Stimulated activated CD8-positive, alpha-beta memory T cell treated with anti-CD3 and anti-CD28 coated beads, Interleukin-2, amount 100 ng/mL, for 48 hours (primary cell): Measurements from ENCODE around the gene KCNG3.

Source experiments
- DNase-seq, 2 donors: peaks; one replicate each; pipeline ENCODE4 v3.0.0-alpha.2; 2020; ENCODE audit warnings: low read depth in 2 of 2

The KCNG3 gene

DNA sequence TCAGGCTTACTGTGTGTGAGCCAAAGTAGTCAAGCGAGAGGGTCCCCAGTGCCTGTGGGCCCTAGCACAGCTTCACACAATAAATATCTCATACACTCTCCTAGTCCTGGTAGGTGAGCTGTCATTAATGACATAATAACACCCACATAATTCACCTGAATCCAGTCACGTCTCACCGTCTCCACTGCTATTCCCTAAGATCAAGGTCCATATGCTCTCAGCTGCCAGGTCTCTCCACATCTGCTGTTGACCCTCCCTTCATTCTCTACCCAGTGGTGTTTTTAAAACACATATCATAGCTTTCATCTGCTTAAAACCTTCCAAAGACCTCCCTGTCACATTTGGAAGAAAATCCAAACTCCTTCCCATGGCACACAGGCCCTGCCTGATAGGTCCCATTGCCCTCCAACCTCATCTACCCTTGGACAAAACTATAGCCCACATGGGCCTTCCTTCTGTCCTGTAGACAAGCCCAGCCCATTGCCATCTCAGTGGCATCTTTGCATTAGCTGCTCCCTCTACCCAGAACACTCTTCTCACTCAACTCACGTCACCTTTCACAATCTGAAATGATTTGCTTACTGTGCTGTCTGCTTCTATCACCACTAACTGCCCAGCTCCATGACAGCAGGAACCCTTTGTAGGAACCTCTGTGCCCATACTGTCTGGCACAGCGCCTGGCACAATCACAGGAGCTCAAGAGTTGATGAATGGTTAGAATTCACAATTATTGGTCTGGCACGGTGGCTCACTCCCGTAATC, 7.5 kb downstream of the KCNG3 start:
- DNase-seq: no peak

DNA sequence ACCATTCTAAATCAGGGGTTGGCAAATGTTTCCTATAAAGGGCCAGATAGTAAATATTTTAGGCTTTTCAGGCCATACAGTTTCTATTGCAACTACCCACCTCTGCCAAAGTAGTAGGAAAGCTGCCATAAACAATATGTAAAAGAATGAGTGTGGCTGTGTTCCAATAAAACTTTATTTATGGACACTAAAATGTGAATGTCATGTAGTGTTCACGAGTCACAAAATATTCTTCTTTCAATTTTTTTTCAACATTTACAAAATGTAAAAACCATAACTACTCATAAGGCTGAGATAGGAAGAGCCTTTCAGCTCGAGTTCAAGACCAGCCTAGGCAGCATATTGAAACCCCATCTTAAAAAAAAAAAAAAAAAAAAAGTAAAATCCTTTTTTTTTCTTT, 13.4 kb downstream of the KCNG3 start:
- DNase-seq: no peak

DNA sequence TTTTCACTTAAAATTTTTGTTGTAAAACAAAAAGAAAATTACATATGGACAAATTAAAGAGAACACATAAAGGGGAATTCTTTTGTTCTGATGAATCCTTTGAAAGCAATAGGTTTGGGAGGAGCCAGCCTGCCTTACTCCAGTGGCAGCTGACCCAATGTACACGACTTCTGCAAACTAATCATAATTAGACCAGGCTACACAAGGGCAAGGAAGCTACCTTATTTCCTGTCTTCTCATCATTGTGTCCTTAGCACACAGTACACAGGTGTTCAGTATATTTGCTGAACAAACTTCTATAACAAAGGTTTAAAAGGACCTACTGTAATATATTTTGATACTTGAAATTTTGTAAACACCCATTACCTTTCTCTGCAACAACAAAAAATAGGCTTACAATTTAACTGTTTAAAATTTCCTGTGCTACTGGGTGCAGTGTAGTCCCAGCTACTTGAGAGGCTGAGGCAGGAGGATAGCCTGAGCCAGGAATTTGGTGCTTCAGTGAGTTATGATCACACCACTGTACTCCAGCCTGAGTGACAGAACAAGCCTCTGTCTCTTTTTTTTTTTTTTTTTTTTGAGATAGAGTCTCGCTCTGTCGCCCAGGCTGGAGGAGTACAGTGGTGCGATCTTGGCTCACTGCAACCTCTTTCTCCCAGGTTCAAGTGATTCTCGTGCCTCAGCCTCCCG, 18.9 kb downstream of the KCNG3 start:
- DNase-seq: no peak

DNA sequence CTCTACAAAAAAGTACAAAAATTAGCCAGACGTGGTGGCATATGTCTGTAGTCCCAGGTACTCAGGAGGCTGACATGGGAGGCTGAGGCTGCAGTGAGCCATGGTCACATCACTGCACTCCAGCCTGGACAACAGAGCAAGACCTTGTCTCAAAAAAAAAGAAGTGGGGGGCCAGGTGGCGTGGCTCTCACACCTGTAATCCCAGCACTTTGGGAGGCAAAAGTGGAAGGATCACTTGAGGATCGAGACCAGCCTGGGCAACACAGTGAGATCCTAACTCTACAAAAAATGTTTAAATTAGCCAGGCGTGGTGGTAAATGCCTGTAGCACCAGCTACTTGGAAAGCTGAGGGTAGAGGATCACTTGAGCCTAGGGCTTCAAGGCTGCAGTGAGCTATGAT, 23.1 kb downstream of the KCNG3 start:
- no peak for DNase-seq

GRCh38 chr2:42464631-42465030, 29.2 kb downstream of the KCNG3 start:
- DNase-seq: no peak

DNA sequence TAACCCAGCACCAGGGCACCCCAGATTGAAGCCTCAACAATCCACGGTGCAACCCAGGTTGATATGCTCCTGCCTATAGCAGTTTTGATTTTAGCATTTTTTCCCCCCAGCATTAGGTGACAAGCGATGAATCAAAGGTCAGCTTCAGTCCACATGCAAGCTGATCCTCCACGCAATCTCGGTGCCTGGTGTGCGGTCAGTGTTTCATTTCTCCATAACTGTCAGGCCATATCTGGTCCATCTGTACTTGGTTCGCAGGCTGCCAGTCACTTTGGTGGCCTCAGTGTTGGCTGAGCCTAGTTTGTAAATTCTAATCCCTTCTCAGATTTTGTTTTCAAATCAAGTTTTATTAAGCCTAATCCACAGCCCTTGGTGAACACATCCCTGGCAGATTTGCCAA, 30.2 kb downstream of the KCNG3 start:
- DNase-seq: no peak

- no peak for DNase-seq
Measured at GRCh38 chr2:42459296-42459695, 34.5 kb downstream of the KCNG3 start.

DNA sequence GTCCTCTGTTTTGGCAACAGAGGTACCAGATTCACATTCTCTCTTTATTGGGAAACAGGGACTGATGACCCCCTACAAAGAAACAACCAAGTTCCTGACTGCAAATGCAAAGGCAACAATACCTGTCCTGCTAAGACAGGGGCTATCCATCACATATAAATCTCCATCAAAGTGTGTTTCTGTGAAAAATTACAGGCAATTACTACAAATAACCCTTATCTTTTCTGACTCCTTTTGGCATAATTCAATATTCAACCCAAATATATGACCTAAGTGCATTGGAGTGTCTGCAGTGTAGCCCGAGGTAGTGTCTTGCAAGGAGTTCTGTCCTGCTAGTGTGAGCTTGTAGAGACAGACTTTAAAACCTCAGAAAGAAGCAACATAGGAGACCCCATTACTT, 35.4 kb downstream of the KCNG3 start:
- DNase-seq: no peak

GRCh38 chr2:42457011-42457410, 36.8 kb downstream of the KCNG3 start:
- DNase-seq: no peak

DNA sequence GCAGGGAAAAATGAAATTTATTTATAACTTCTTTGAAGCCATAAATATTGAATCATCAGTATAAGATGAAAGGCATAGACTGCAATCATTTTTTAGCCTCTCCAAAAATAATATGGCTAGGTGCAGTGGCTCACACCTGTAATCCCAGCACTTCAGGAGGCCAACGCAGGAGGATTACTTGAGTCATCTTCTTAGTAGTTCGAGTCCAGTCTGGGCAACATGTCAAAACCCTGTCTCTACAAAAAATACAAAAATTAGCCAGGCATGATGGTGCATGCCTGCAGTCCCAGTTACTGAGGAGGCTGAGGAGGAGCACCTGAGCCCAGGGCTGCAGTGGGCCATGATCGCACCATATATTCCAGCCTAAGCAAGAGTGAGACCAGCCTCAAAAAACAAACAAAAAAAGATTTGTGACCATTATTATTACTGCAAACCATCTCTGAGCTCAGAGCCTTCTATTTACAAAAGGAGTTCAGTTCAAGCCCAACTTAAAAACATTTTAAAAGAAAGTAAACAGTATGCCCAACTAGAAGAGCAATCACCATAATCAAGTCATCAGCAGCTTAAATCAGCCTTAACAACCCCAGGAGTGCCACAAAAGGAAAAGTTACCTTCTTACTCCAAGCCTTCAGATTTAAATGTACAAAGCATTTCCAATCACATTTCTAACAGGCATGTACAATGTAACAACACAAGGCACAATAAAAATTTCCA, 37.5 kb downstream of the KCNG3 start:
- no peak for DNase-seq

DNA sequence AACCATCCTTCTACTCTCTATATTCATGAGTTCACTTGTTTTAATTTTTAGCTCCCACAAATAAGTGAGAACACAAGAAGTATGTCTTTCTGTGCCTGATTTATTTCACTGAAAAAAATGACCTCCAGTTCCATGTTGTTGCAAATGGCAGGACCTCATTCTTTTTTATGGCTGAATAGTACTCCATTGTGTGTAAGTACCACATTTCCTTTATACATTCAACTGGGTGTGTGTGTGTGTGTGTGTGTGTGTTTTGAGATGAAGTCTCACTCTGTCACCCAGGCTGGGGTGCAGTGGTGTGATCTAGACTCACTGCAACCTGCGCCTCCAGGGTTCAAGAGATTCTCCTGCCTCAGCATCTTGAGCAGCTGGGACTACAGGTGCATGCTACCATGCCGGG, 41.2 kb downstream of the KCNG3 start:
- no peak for DNase-seq

DNA sequence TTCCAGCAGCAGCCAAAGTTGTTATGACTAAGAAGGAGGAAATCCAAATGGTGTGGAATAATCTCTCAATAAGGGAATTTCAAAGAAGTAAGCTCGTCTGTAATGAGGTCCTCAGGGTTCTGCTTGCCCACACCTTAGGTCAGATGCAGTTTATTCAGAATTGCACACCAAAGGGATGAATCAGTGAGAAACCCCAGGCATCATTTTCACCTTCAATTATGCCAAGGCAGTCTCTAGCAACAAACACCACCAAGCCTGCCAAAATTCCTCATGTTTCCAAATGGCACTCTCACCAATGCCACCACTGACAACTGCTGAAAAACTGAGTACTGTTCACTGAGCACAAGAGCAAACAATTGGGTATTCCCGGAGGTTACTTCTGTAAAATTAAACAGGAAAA, 43.6 kb downstream of the KCNG3 start:
- no peak for DNase-seq

DNA sequence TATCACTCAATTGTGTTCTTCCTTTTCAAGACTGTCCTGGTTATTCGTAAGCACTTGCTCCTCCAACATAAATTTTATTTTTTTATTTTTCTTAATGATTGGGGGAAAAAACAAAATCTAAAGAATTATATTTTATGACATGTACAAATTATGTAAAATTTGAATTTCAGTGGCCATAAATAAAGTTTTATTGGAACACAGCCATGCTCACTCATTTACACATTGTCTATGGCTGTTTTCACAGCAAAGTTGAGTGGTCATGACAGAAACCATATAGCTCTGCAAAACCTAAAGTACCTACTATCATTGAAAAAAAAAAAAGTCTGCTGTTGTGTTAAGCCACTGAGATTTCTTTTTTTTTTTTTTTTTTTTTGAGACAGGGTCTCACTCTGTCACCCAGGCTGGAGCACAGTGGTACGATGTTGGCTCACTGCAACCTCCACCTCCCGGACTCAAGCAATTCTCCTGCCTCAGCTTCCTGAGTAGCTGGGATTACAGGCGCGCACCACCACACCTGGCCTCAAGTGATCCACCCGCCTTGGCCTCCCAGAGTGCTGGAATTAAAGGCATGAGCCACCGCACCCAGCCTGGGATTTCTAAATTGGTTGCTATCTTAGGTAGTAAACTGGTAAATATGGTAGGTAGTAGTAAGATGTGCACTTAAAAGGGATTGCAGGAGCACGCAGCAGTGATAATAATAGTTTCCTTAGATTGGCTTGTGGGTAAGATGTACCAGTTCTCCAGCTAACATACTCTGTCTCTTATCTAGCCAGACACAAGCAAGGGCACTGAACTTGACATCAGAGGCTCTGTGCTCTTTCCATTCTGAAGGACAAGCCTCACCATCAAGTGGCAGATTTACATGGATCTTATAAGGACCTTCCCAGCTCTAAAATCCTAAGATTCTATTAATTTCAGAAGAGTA, 44.4 kb downstream of the KCNG3 start:
- no peak for DNase-seq

- DNase-seq: no peak
Measured at GRCh38 chr2:42448163-42448562, 45.6 kb downstream of the KCNG3 start.

DNA sequence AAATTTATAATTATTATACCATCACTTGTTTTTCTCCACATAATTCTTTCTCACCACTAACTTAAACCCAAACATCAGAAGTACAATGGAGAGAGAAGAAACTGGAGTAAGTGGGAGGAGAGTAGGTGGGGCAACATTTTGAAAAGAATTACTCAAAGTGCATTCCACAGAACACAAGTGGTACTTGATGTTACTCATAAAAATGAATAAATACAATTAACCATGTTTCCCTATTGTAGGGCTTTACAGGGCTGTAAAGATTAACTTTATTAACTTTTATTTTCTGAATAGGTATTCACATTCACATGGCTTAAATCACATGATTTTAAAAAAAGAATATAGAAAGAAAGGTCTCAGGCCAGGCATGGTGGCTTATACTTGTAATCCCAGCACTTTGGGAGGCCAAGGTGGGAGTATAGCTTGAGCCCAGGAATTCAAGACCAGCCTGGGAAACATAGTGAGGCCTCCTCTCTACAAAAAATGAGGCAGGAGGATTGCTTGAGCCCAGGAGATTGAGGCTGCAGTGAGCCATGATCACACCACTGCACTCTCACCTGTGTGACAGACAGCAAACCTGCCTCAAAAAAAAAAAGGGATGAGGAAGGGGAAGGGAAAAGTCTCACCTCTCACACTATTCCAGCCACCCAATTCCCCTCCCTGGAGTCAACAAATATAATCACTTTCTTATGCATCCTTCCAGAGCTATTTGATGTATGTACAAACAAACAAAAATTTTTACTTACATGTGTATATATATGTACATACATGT, 47.1 kb downstream of the KCNG3 start:
- no peak for DNase-seq

- DNase-seq: no peak
Measured at GRCh38 chr2:42443718-42444399, 49.9 kb downstream of the KCNG3 start.

- no peak for DNase-seq
Measured at GRCh38 chr2:42442774-42443173, 51.0 kb downstream of the KCNG3 start.

DNA sequence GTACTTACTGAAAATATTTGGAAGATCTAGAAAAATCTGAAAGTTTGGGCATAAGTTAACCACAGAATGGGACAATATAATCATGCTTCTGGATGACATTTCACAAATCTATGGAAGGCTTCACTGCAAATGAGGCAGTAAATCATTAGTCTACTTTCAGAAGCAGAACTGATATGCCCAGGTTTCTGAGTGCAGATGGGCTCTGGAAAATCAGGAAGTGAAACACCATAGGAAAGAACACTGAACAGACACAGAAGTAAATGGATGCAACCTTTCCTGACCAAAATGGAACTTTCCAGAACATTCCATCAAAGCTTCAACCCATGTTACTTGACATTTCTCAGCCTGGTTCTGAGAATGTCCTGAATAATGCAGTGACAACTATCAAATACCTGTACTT, 55.1 kb downstream of the KCNG3 start:
- DNase-seq: no peak

DNA sequence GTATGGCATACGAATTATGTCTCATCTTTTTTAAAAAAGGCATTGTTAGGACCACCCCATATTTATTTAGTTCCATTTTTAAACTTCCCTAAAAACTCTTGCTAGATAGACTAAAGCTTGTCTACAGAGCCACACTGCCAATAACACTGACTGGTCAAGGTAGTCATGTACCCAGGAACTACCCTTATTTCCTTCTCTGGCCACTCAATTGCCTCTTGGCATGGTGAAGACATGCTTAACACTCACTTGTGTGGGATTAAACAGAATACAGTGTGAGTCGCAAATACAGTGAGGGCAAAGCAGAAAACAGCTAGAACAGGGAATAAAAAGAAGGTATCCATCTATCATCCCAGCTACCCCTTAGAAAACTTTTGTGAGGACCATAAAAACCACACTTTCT, 57.4 kb downstream of the KCNG3 start:
- DNase-seq: no peak

- no peak for DNase-seq
Measured at GRCh38 chr2:42435628-42436027, 58.2 kb downstream of the KCNG3 start.

- DNase-seq: no peak
Measured at GRCh38 chr2:42430188-42430587, 63.6 kb downstream of the KCNG3 start.
